ENCODE measurements around the gene C1orf141.
"Not testable (repeated sequence)": the region's sequence is repeated elsewhere in the genome, so short reads cannot be mapped to it uniquely, and the experiment has no call there.

Gene C1orf141

DNA sequence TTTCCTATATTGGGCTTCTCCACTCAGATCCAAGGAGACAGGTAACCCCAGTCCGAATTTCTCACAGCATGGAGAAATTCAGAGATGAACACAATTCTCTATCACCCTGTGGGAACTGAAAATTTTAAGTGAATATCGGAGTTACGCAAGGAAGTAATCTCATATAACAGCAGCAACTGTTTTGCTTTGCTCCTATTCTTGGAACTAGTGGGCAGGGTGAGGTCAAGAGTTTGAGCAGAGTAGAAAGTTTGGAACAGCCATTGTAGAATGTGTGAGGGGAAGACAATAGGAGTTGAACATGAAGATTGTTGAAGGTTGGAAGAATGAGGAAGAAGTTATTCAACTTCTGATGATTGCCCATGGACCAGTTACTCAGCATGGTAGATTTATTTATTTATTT is 56.5 kb downstream of the C1orf141 start:
- no peak for FAIRE-seq

DNA sequence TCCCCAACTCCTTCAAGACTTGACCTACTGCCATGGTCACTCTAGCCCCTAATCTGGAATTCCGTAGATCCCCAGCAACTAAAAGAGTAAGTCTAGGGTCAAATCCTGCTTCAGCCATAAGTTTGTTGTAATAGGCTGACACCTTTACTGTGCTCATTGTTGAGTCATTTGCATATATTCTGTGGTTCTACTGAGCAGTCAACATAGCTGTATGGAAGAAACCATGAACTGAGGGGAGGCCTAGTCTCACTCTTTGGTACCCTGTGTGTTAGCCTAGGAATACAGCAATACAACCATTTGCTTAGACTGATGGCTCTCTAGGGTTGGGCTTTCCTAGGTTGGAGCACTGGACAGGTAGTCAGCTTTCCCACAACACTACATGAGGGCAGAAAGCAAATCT is 57.2 kb downstream of the C1orf141 start:
- no peak for FAIRE-seq

- FAIRE-seq = no peak
These were observed 62.0 kb downstream of the C1orf141 start for GRCh38 chr1:67072749-67073148.

DNA sequence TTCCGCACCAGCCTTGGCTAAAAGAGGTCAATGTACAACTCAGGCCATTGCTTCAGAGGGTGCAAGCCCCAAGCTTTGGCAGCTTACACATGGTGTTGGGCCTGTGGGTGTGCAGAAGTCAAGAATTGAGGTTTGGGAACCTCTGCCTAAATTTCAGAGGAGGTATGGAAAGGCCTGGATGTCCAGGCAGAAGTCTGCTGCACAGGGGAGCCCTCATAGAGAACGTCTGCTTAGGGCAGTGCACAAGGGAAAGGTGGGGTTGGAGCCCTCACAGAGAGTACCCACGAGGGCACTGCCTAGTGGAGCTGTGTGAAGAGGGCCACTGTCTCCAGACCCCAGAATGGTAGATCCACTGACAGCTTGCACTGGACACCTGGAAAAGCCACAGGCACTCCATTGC is 67.1 kb downstream of the C1orf141 start:
- not testable (repeated sequence) for FAIRE-seq

GRCh38 chr1:67062412-67062811 is 72.4 kb downstream of the C1orf141 start:
- no peak for FAIRE-seq

DNA sequence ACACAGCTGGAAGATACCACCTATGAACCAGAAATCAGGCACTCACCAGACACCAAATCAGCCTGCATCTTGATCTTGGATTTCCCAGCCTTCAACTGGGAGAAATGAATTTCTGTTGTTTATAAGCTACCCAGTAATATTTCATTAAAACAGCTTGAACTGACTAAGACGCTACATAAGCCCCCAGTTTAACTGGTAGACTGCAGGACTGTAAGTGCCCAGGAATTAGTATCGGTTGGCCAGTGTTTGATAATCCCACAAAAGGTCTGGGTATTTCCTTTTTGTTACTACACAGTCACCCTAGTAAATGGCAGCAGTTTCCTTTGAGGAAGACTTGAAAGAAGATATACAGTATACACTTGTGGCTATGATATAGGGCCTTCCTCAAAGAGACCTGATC is 73.5 kb downstream of the C1orf141 start:
- FAIRE-seq = no peak

GRCh38 chr1:67060811-67061218 is 74.0 kb downstream of the C1orf141 start:
- no peak for FAIRE-seq

GRCh38 chr1:67059346-67059745 is 75.4 kb downstream of the C1orf141 start:
- no peak for FAIRE-seq

DNA sequence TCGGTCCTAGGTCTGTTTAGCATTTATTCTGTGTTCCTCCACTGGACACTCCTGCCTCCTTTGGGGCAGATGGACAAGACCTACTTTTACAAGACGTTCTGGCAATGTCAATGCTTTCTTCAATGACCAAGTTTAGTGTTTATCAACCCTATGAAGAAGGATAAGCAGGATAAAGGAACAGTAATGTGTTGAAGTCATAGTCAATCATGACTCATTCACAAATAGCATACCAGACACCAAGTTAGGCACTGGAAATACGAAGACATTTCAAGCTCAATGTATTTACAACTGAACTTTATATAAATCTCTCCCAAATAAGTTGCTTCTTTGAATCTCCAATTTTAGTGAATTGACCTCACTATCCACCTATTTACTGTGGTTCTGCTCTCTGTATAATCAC is 76.0 kb downstream of the C1orf141 start:
- no peak for FAIRE-seq

GRCh38 chr1:67058242-67058641 is 76.5 kb downstream of the C1orf141 start:
- no peak for FAIRE-seq

DNA sequence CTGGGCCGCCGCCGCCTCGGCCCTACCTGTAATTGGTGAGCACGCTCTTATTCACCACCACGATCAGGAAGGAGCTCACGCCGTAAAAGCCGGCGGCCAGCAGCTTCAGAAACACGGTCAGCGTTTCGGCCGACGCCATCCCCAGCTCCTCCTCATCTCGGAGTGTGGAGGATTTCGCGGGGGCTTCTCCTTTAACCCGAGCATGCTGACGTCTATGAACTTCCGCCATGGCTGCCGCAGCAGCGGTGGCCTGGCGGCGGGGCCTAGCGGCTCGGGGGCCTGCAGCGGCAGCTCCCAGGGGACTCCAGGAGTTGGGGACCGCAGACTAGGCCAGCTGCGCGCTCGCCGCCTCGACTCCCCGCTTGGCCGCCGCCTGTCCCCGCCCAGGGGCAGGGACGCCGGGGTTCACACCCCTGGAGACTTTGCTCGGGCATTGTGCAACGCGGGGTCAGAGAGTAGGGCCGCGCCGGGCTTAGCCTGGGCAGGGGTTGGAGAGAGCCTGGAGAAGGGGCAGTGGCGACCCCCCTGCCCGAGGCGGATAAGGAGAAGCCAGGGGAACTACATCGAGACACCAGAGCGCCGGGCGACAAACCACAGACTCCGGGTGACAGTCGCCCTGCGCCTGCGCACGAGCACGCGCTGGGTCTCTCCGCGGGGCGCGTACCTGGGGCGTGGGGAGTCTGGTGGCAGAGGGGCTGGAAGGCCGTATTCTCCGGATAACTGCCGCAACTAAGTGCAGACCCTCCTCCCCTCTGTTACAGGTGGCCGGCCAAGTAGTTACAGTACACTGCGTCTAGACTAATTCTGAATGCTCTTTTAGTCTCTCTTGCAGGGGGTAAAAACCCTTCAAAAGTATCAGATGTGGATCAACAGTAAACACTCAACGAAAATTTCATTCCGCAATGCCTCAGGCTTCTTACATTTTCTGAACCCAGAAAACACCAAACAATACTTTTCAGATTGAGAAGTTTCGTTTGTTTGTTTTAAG is 80.7 kb downstream of the C1orf141 start, which contains the start of gene SLC35D1:
TSS of gene SLC35D1 (minus strand) at position 364 of the 988 bp plus-strand sequence. CDS start at position 229, 135 bp downstream.
- no peak for FAIRE-seq

DNA sequence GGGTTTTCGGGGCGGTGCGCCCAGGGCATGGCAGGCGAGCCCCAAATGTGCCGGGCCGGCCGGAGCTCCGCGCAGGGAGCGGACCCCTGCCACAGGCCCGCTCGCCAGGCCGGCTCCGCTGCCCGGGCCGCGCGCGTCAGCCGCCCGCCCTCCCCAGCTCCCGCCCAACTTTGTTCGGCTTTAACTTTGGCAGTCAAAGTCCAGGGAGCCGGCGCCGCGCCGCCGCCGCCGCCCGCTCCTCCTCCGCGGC is 81.3 kb downstream of the C1orf141 start:
- no peak for FAIRE-seq

DNA sequence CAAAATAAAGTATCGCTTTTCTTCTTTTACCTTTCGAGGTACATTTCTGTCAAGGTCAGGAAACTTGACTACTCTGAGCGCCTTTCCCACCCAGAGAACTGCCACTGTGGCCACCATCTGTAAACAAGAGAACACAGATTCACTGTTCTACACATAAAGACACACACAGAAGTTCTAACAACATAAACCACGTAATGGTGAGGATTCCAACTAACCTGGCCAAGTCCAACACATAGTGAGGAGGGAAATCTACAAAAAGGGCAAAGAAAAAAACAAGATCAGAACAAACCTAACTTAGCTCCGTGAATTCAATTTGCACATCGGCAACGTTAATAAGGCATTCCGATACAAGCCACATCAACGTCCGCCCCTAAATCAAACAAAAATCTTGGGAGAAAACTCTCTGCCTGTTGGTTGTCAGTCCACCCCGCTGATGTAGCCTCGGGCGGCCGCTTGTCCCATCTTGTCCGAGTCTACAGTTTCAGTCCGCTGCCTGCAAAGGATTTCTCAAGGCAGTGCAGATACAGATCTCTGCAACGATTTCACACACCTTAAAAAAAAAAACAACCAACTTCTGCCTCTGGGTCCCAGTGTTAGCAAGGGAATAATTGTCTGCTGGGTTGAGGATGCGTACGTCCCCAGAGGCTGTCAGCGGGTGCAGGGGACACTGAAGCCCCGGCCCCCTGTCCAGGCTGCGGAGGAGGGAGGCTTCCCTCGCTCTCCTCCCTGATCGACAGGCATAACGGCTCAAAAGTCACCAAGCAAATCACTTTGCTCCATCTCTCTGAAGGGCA is 81.8 kb downstream of the C1orf141 start:
- FAIRE-seq = no peak

- no peak for FAIRE-seq
These were observed 83.6 kb downstream of the C1orf141 start for GRCh38 chr1:67051196-67051595.

DNA sequence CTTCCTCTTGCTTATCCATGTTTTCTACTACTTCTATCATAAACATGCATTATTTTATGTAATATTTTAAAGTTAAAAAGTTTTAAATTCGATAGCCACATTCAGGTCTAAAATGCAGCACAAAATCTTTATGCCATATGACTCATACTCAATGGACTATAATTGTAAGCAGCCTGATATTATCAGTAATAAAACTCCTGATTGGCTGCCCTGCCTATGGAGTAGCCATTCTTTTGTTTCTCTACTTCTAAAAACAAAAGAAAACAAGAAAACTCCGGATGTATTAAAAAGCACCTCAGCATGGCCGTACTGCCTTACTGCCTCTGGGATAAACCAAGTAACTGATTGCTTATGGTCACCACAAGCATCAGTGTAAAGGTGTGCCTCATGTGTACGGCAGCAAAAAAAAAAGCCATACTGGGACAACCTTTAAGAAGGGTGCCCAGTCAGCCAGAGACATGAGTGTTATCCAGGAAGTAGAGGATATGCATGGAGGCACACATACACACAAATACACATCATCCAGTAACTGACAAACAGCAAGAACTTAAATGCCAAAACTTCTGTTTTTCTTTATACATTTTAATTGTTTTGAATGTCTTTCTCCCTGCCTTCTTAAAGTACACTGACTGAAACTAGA is 90.0 kb downstream of the C1orf141 start:
- FAIRE-seq = no peak

GRCh38 chr1:67043366-67043765 is 91.4 kb downstream of the C1orf141 start:
- no peak for FAIRE-seq

Data from TTC549 (cell line).